SK-N-SH treated with all-trans-retinoic acid at 6 μM for 48 hours (cell line): ENCODE data around the gene MAP7.

ENCODE experiments used
- CSDC2 ChIP-seq: fragments of 250-450 bp; sonication (Bioruptor Pico); IDR thresholded peaks from 2 replicates; pipeline ENCODE4 v1.5.0; 2020; ENCODE audit warnings: mild to moderate bottlenecking, moderate library complexity
- ISL1 ChIP-seq: fragments of 250-450 bp; sonication (Bioruptor Pico); IDR thresholded peaks from 2 replicates; pipeline ENCODE4 v2.1.2; 2022; ENCODE audit warnings: mild to moderate bottlenecking, moderate library complexity
- PATZ1 ChIP-seq: fragments of 250-450 bp; sonication (Bioruptor Pico); IDR thresholded peaks from 2 replicates; pipeline ENCODE4 v1.8.0; 2020; ENCODE audit warnings: mild to moderate bottlenecking, moderate library complexity, borderline replicate concordance
- PPARA ChIP-seq: fragments of 250-450 bp; sonication (Bioruptor Pico); IDR thresholded peaks from 2 replicates; pipeline ENCODE4 v1.5.0; 2020; ENCODE audit warnings: mild to moderate bottlenecking, borderline replicate concordance
- SNAI2 ChIP-seq: fragments of 250-450 bp; sonication (Bioruptor Pico); IDR thresholded peaks from 2 replicates; pipeline ENCODE4 v1.5.0; 2020; ENCODE audit warnings: mild to moderate bottlenecking, moderate library complexity

- TF ChIP-seq ISL1 (CRISPR knock-in tag) (no peak), PATZ1 (CRISPR knock-in tag) (no peak), PPARA (CRISPR knock-in tag) (no peak), CSDC2 (CRISPR knock-in tag) (no peak), SNAI2 (CRISPR knock-in tag) (no peak)
Measured at GRCh38 chr6:136468711-136469110, 81.5 kb downstream of the MAP7 start.
